ENCODE data around the gene ISLR2.

GRCh38 chr15:74124759-74125158, 5.6 kb upstream of the ISLR2 start:
- TF ChIP-seq CTCF (IDR thresholded peaks at IDR 0.05; ENCODE audit: poor library complexity) (no peak), EZH2 (IDR thresholded peaks at IDR 0.05; ENCODE audit: borderline replicate concordance) (no peak)
